Osteoblast (primary cell): ENCODE data around the gene GNL1. TPM values are rescaled to one million over a fixed set of nuclear protein-coding genes. Genes with fewer than 3 reads are reported as not detected.

ENCODE experiments used
- DNase-seq: peaks from one replicate; pipeline ENCODE4 v3.0.0; 2011; ENCODE audit warnings: low spot score, mixed read lengths; ENCODE audit not compliant: insufficient read length; ENCODE audit errors: missing footprints
- H2AFZ ChIP-seq: 2 replicates; pipeline ENCODE4 v1.6.0; 2011; ENCODE audit warnings: mild to moderate bottlenecking, low read length
- H3K27ac ChIP-seq: 2 replicates; pipeline ENCODE4 v1.5.1; 2011; ENCODE audit warnings: mild to moderate bottlenecking, low read depth, low read length, moderate library complexity
- H3K27me3 ChIP-seq: 2 replicates; pipeline ENCODE4 v1.6.0; 2012; ENCODE audit warnings: mild to moderate bottlenecking, control low read depth, inconsistent platforms, low read length, moderate library complexity; ENCODE audit not compliant: insufficient read depth
- H3K36me3 ChIP-seq: 2 replicates; pipeline ENCODE4 v1.5.1; 2011; ENCODE audit warnings: mild to moderate bottlenecking, low read length, control low read depth, moderate library complexity; ENCODE audit not compliant: insufficient read depth
- H3K4me1 ChIP-seq: 2 replicates; pipeline ENCODE4 v1.5.1; 2011; ENCODE audit warnings: mild to moderate bottlenecking, low read length, control low read depth, moderate library complexity; ENCODE audit not compliant: insufficient read depth
- H3K4me2 ChIP-seq: 2 replicates; pipeline ENCODE4 v1.6.0; 2011; ENCODE audit warnings: mild to moderate bottlenecking, low read length; ENCODE audit not compliant: insufficient read depth
- H3K4me3 ChIP-seq: fragments of 200-600 bp; sonication (generic); 3 replicates; pipeline ENCODE4 v1.5.1; 2012; ENCODE audit warnings: mild to moderate bottlenecking, low read length, inconsistent platforms; ENCODE audit not compliant: insufficient read depth
- H3K79me2 ChIP-seq: 2 replicates; pipeline ENCODE4 v1.6.0; 2012; ENCODE audit warnings: mild to moderate bottlenecking, low read length, control low read depth, inconsistent platforms; ENCODE audit not compliant: insufficient read depth
- H3K9me3 ChIP-seq: 2 replicates; pipeline ENCODE4 v1.5.1; 2011; ENCODE audit warnings: low read depth, low read length, control low read depth
- H4K20me1 ChIP-seq: 2 replicates; pipeline ENCODE4 v1.6.0; 2012; ENCODE audit warnings: mild to moderate bottlenecking, low read length, control low read depth; ENCODE audit not compliant: insufficient read depth
- CTCF ChIP-seq: IDR thresholded peaks from 2 replicates; pipeline ENCODE4 v1.5.1; 2011; ENCODE audit warnings: mild to moderate bottlenecking, low read depth, low read length, moderate library complexity; ENCODE audit errors: extremely low read depth
- total RNA-seq: library from RNA; depleted of rRNA; stranded (reverse); fragments of >200 nt; gene quantifications from 2 replicates; pipeline ENCODE4 v1.2.3, GENCODE V29; 2012

GNL1 gene
- total RNA-seq, 1 donor: 56.5 TPM

GRCh38 chr6:30542404-30542725 is 13.9 kb downstream of the GNL1 start:
- H4K20me1 ChIP-seq: no peaks in the 10 kb centered on the region
- no peak overlapping the region for H2AFZ ChIP-seq
- H3K4me1 ChIP-seq: peaks cover 4% of the 10 kb centered on the region
- no peak for DNase-seq
- H3K27me3 ChIP-seq: no peaks in the 10 kb centered on the region
- no peak overlapping the region for H3K27ac ChIP-seq
- no peaks in the 10 kb centered on the region for H3K9me3 ChIP-seq
- peak overlapping the region; percentile 91 for H3K4me2 ChIP-seq
- H3K4me3 ChIP-seq: no peak overlapping the region
- peaks cover 14% of the 10 kb centered on the region for H3K36me3 ChIP-seq
- H3K79me2 ChIP-seq: no peaks in the 10 kb centered on the region
- TF ChIP-seq CTCF: no peak

DNA sequence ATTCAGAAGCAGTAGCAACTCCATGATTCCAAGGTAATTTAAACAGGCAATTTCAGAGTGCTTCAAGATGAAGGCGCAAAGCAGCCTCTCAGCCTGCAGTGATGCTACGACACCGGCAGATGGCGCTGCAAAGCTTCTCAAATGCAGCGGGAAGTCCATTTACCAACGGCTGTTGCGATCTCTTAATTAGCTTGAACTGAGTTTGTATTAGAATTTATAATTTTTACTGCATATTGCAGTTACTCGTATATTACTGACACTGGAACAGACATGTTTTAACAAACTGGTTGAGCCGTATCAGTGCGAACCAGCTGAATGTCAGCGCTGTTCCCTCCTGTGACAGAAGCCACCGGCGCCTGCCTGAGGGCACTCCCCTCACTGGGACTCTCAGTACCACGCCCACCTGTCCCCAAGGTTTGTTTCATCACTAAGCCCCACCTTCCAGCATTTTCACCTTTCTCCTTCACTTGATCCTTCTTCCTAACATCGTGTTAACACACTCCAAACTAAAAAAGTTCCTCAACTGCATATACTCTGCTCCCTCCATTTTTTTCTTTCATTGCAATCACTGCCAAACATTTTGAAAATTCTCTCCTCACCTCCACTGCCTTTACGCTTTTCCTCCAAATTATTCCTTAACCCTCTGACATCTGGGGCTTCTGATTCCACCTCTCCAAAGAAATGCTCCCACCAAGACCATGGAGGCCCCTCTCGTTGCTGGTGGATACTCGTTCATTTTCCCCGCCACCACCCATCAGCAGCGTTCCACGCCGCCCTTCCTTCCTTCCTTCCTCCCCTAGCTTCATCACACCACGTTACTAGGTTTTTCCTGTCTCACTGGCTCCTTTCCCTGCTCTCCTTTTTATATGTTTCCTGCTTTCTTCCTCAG is 14.5 kb downstream of the GNL1 start:
- TF ChIP-seq CTCF: peak; percentile 100
- peak overlapping the region; percentile 53 for H3K4me3 ChIP-seq

DNA sequence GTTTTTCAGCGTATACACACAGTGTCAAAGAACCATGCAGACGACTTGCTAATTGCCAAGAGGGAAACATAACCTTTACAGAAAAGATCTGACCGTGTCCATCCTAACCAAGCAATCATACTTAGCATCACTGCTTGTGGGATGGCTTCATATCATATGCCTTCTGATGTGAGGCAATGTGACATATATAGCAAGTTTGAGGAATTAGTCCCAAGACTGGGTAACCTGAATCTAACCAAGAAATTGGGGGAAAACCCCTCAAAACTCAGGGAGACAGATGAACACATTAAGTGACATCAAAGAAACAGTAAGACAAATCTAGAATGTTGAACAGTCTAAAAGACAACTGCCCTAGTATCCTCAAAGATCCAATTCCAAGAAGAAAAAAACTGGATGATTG is 18.4 kb downstream of the GNL1 start:
- no peaks in the 10 kb centered on the region for H3K27me3 ChIP-seq

More for the DNA sequence above, 14.5 kb downstream of the GNL1 start:
- H4K20me1 ChIP-seq: no peaks in the 10 kb centered on the region
- peak overlapping the region; percentile 91 for H3K4me2 ChIP-seq
- no peaks in the 10 kb centered on the region for H3K9me3 ChIP-seq
- H3K27ac ChIP-seq: no peak overlapping the region
- H3K4me1 ChIP-seq: peaks cover 4% of the 10 kb centered on the region
- peak overlapping the region; percentile 21 for H2AFZ ChIP-seq
- DNase-seq: peak; percentile 84
- no peaks in the 10 kb centered on the region for H3K79me2 ChIP-seq
- peaks cover 11% of the 10 kb centered on the region for H3K36me3 ChIP-seq
- no peaks in the 10 kb centered on the region for H3K27me3 ChIP-seq

More for the DNA sequence above, 18.4 kb downstream of the GNL1 start:
- Histone ChIP-seq H3K79me2 (no peaks in the 10 kb centered on the region), H2AFZ (no peak overlapping the region), H3K4me2 (no peak overlapping the region), H3K4me3 (no peak overlapping the region), H3K36me3 (no peaks in the 10 kb centered on the region), H3K9me3 (no peaks in the 10 kb centered on the region), H3K27ac (no peak overlapping the region), H3K4me1 (no peaks in the 10 kb centered on the region), H4K20me1 (no peaks in the 10 kb centered on the region)
- TF ChIP-seq CTCF: no peak
- DNase-seq: no peak
